ENCODE data around the gene ABCG4. TPM values are rescaled to one million over a fixed set of nuclear protein-coding genes. Genes with fewer than 3 reads are reported as not detected.
"Not testable (repeated sequence)": the region's sequence is repeated elsewhere in the genome, so short reads cannot be mapped to it uniquely, and the experiment has no call there.

Gene ABCG4
- total RNA-seq, 1 experiment from 2014 or later = 0.39 TPM

- TF ChIP-seq REST (IDR thresholded peaks at IDR 0.05; ENCODE audit: insufficient read depth in 1 of 2, low read depth in 2 of 2, low read length in 1 of 2) (no peak), SIN3A (IDR thresholded peaks at IDR 0.05; ENCODE audit: borderline replicate concordance, insufficient read depth, low read depth, low read length) (no peak), TCF7L2 (IDR thresholded peaks at IDR 0.05; ENCODE audit: low read depth, low read length) (no peak), POLR2AphosphoS5 (IDR thresholded peaks at IDR 0.05; ENCODE audit: low read depth, low read length) (no peak), CTCF (IDR thresholded peaks at IDR 0.05) (no peak)
- Histone ChIP-seq H3K4me1 (ENCODE audit: control insufficient read depth, insufficient read depth, low read length) (0 out of 2 replicates have a peak, but pooled peaks cover 4% of the 10 kb centered on the region), H3K27me3 (ENCODE audit: control insufficient read depth, insufficient read depth, low read length) (no peaks in the 10 kb centered on the region), H3K36me3 (ENCODE audit: control insufficient read depth, insufficient read depth, low read length) (no peaks in the 10 kb centered on the region), H3K9me3 (ENCODE audit: control insufficient read depth, insufficient read depth, low read depth, low read length) (no peaks in the 10 kb centered on the region), H3K4me3 (ENCODE audit: low read depth in 2 of 2, low read length in 2 of 2) (no peak overlapping the region), H3K27ac (ENCODE audit: low read length) (no peak overlapping the region)
- ChIA-PET POLR2A (interaction anchor here (0.5 to 0.7 kb wide), 3 partner anchors 18 to 1245 kb away, joined by 3 to 7 read pairs (median 3); no protein-coding TSS in a partner anchor), CTCF (interaction anchor here (0.5 kb wide), 1 partner anchor 38 kb away, joined by 9 read pairs; no protein-coding TSS in a partner anchor)
- BruUV-seq (replicated peaks) = no TSS peak
- DNase-seq (ENCODE audit: low read depth, low spot score) (no peak), ATAC-seq (no peak)
- in situ Hi-C loops (cut with HindIII; ENCODE audit: low pct_unique_long_range_greater_than_20kb, low sequenced_read_pairs) = no loop called here
- intact Hi-C loops (cut with micrococcal nuclease; ENCODE audit: unreplicated experiment) = no loop called here
These were observed 33.0 kb downstream of the ABCG4 start for GRCh38 chr11:119181677-119182412.

- in situ Hi-C loops (cut with HindIII; ENCODE audit: low pct_unique_long_range_greater_than_20kb, low sequenced_read_pairs) = not testable (repeated sequence)
These were observed 35.5 kb downstream of the ABCG4 start for GRCh38 chr11:119184399-119184798.

GRCh38 chr11:119185981-119186634, 37.3 kb downstream of the ABCG4 start:
- BruUV-seq (replicated peaks) = no TSS peak
- in situ Hi-C loops (cut with HindIII; ENCODE audit: low pct_unique_long_range_greater_than_20kb, low sequenced_read_pairs) = no loop called here
- CTCF ChIA-PET = no interaction called here

More at GRCh38 chr11:119184399-119184798, 35.5 kb downstream of the ABCG4 start:
- H3K27me3 ChIP-seq (ENCODE audit: control insufficient read depth, insufficient read depth, low read length); H3K4me1 ChIP-seq (ENCODE audit: control insufficient read depth, insufficient read depth, low read length); BruUV-seq (replicated peaks); intact Hi-C loops (cut with micrococcal nuclease; ENCODE audit: unreplicated experiment); H3K27ac ChIP-seq (ENCODE audit: low read length); ATAC-seq; DNase-seq (ENCODE audit: low read depth, low spot score); H3K9me3 ChIP-seq (ENCODE audit: control insufficient read depth, insufficient read depth, low read depth, low read length); CTCF ChIA-PET; POLR2A ChIA-PET; H3K36me3 ChIP-seq (ENCODE audit: control insufficient read depth, insufficient read depth, low read length); H3K4me3 ChIP-seq (ENCODE audit: low read depth in 2 of 2, low read length in 2 of 2): not testable (repeated sequence)

More at GRCh38 chr11:119185981-119186634, 37.3 kb downstream of the ABCG4 start:
- no peak overlapping the region for H3K27ac ChIP-seq (ENCODE audit: low read length)
- no peaks in the 10 kb centered on the region for H3K27me3 ChIP-seq (ENCODE audit: control insufficient read depth, insufficient read depth, low read length)
- H3K9me3 ChIP-seq (ENCODE audit: control insufficient read depth, insufficient read depth, low read depth, low read length) = no peaks in the 10 kb centered on the region
- H3K4me1 ChIP-seq (ENCODE audit: control insufficient read depth, insufficient read depth, low read length) = 0 out of 2 replicates have a peak, but pooled peaks cover 4% of the 10 kb centered on the region
- DNase-seq (ENCODE audit: low read depth, low spot score) (no peak), ATAC-seq (no peak)
- no peak overlapping the region for H3K4me3 ChIP-seq (ENCODE audit: low read depth in 2 of 2, low read length in 2 of 2)
- no peaks in the 10 kb centered on the region for H3K36me3 ChIP-seq (ENCODE audit: control insufficient read depth, insufficient read depth, low read length)
- TF ChIP-seq POLR2AphosphoS5 (IDR thresholded peaks at IDR 0.05; ENCODE audit: low read depth, low read length) = no peak
- TF ChIP-seq SIN3A (IDR thresholded peaks at IDR 0.05; ENCODE audit: borderline replicate concordance, insufficient read depth, low read depth, low read length) = no peak
- TF ChIP-seq REST (IDR thresholded peaks at IDR 0.05; ENCODE audit: insufficient read depth in 1 of 2, low read depth in 2 of 2, low read length in 1 of 2) = no peak
- no peak for TF ChIP-seq CTCF (IDR thresholded peaks at IDR 0.05)
- TF ChIP-seq TCF7L2 (IDR thresholded peaks at IDR 0.05; ENCODE audit: low read depth, low read length) = no peak
- intact Hi-C loops (cut with micrococcal nuclease; ENCODE audit: unreplicated experiment) = no loop called here
- POLR2A ChIA-PET = no interaction called here

All from Panc1 (cell line).